Calu3 (cell line): ENCODE data around the gene PTPN18. TPM values are rescaled to one million over a fixed set of nuclear protein-coding genes. Genes with fewer than 3 reads are reported as not detected.

Experiments
- BruUV-seq: library from RNA; stranded (reverse); fragments of 400-500 nt; replicated peaks from 2 replicates; lab custom pipeline; 2021; lab: Mats Ljungman, UMichigan
- CTCF ChIA-PET: fragments of 300-600 bp; sonication (Branson Sonifier 250); formaldehyde crosslinking; loops from one replicate; lab custom pipeline; 2022; ENCODE audit warnings: antibody characterized with exemption; lab: Charles Lee
- DNase-seq: peaks from one replicate; pipeline ENCODE4 v3.0.0; 2022
- H3K27ac Mint-ChIP-seq: one replicate; pipeline ENCODE4 v1.8.0; 2022; ENCODE audit warnings: mixed read lengths; ENCODE audit not compliant: unreplicated experiment
- H3K27me3 Mint-ChIP-seq: one replicate; pipeline ENCODE4 v1.8.0; 2022; ENCODE audit warnings: mixed read lengths; ENCODE audit not compliant: unreplicated experiment
- H3K36me3 Mint-ChIP-seq: one replicate; pipeline ENCODE4 v1.8.0; 2022; ENCODE audit warnings: mild to moderate bottlenecking, moderate library complexity, mixed read lengths; ENCODE audit not compliant: insufficient read depth, unreplicated experiment
- H3K4me1 Mint-ChIP-seq: one replicate; pipeline ENCODE4 v1.8.0; 2022; ENCODE audit warnings: mild to moderate bottlenecking, low read depth, mixed read lengths; ENCODE audit not compliant: unreplicated experiment
- H3K4me3 Mint-ChIP-seq: one replicate; pipeline ENCODE4 v1.8.0; 2022; ENCODE audit warnings: mild to moderate bottlenecking, low read depth, moderate library complexity, mixed read lengths; ENCODE audit not compliant: unreplicated experiment
- H3K9me3 Mint-ChIP-seq: one replicate; pipeline ENCODE4 v1.8.0; 2022; ENCODE audit warnings: low read depth, mixed read lengths; ENCODE audit not compliant: unreplicated experiment
- intact Hi-C: fragments of 100-400 bp; cut with micrococcal nuclease; formaldehyde crosslinking; loops from one replicate; pipeline ENCODE4 v1.10.0; 2022; ENCODE audit not compliant: unreplicated experiment
- total RNA-seq: library from RNA; stranded (reverse); gene quantifications from 2 replicates; pipeline ENCODE4 v1.2.3, GENCODE V29; 2022
- TF ChIP-seq, protein P1 (sequence below): fragments of 200-600 bp; IDR thresholded peaks from one replicate; pipeline ENCODE4 v1.8.0; 2022; ENCODE audit warnings: antibody characterized with exemption; ENCODE audit not compliant: unreplicated experiment

Gene PTPN18
- total RNA-seq, 1 experiment from 2014 or later, result 66.0 TPM

DNA sequence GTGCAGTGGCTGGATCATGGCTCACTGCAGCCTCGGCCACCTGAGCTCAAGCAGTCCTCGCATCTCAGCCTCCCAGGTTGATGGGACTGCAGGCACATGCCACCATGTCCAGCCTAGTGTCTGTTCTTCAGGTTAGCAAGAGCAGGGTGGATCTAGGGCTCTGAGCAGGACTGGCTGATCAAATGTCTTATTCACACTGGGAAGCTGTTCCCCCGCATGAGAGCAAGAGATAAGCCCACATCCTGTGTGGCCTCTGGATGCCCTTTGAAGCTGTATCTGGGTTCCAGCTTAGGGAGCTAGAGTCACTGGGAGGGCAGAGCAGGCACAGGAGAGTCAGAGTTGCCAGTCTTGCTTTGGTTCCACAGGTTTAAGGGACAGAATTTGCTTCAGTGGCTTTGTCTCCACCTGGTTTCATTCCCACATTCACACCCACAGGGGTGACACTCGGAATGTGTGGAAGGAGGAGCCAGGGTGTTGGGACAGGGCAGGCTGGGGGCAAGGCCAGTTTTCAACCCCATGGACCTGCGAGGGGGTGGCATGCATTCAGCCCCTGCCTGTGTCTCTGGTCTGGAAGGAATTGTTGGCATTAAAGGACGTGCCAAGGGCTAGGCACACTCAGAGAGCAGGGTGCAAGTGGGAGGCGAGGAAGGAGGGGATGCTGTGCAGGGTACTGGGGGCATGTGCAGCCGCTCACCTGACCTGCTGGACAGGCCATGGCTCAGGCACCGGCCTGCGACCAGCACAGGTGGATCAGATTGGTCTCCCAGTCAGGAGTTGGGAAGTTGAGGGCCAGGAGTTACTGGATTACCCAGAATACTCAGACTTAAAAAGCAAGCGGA lies 24.5 kb downstream of the PTPN18 start:
- CTCF ChIA-PET, result no interaction called here
- Mint-ChIP-seq H3K36me3 (peaks cover 8% of the 10 kb centered on the region), H3K27ac (no peak overlapping the region), H3K4me3 (no peak overlapping the region), H3K4me1 (peaks cover 14% of the 10 kb centered on the region), H3K27me3 (no peaks in the 10 kb centered on the region), H3K9me3 (no peaks in the 10 kb centered on the region)
- no peak for DNase-seq
- intact Hi-C loops, result no loop called here
- TF ChIP-seq, protein P1, sequence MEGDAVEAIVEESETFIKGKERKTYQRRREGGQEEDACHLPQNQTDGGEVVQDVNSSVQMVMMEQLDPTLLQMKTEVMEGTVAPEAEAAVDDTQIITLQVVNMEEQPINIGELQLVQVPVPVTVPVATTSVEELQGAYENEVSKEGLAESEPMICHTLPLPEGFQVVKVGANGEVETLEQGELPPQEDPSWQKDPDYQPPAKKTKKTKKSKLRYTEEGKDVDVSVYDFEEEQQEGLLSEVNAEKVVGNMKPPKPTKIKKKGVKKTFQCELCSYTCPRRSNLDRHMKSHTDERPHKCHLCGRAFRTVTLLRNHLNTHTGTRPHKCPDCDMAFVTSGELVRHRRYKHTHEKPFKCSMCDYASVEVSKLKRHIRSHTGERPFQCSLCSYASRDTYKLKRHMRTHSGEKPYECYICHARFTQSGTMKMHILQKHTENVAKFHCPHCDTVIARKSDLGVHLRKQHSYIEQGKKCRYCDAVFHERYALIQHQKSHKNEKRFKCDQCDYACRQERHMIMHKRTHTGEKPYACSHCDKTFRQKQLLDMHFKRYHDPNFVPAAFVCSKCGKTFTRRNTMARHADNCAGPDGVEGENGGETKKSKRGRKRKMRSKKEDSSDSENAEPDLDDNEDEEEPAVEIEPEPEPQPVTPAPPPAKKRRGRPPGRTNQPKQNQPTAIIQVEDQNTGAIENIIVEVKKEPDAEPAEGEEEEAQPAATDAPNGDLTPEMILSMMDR, result no peak
- no TSS peak for BruUV-seq

DNA sequence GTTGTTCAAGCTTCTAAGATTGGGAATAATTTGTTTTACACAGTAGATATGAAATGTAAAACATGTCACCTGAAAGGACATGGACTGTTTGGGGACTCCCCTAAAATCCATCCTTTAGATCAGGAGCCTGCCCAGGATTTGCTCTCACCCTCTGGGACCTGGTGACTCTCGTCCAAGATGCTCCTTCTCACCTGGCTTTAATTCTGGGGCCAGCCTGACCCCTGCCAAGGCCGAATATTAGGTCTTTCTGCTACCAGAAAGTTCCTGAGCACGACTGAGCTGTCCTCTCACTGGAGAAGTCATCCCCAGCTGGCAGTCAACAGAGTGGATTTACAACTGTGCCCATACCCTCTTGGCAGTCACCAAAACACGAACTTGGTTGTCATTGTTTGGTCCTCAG lies 25.3 kb downstream of the PTPN18 start:
- Mint-ChIP-seq H3K36me3 (peaks cover 1% of the 10 kb centered on the region), H3K4me3 (no peak overlapping the region), H3K9me3 (no peaks in the 10 kb centered on the region), H3K4me1 (peaks cover 14% of the 10 kb centered on the region), H3K27ac (no peak overlapping the region), H3K27me3 (no peaks in the 10 kb centered on the region)
- TF ChIP-seq, protein P1, result no peak
- CTCF ChIA-PET, result no interaction called here
- no peak for DNase-seq
- intact Hi-C loops, result no loop called here
- BruUV-seq, result no TSS peak

DNA sequence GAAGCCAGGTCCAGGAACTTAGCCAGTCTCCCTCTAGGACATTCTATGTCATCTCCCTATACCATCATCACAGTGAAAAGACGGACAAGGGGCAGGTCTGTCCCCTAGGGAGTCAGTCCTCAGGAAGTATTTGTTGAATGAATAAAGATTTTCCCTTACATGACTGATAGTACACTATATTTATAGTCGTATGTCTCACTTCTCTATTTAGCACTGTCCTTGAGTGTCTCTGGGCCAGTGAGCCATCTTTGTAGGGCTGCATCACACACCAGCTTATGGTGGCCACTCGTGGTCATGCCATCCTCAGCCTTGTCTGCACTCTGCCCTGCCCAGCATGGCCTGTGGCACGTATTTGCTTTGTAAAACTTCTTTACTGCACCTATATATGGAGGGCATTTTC lies 25.8 kb downstream of the PTPN18 start:
- DNase-seq, result no peak
- BruUV-seq, result no TSS peak
- intact Hi-C loops, result no loop called here
- Mint-ChIP-seq H3K4me3 (no peak overlapping the region), H3K27me3 (no peaks in the 10 kb centered on the region), H3K4me1 (peaks cover 14% of the 10 kb centered on the region), H3K36me3 (no peaks in the 10 kb centered on the region), H3K9me3 (no peaks in the 10 kb centered on the region), H3K27ac (no peak overlapping the region)
- TF ChIP-seq, protein P1, result no peak
- CTCF ChIA-PET, result no interaction called here

DNA sequence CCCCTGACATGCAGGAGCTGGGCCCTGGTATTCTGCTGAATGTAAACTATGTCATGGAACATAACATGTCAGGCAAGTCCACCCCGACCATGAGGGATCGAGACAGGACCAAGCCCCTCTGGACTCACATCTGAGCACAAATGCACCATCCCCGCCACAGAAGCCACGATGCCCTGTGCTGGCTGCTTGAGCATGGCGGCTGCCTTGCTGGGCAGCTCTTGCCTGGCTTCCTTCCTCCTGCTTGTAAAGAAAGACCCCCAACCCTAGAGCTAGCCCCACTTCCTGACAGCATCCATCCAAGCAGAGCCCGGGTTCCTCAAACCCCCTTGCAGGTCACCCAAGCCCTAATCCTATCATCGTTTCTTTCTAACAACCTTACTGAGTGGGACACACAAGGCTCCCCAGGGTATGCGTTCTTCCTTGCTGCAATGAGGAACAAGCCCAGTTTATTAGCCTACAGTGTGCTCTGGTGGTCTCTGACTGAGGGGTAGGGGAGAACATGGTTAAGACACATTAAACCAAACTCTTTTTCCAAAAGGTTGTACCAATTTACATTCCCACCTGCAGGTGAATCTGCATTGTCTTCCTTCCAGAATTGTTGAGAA lies 26.6 kb downstream of the PTPN18 start:
- no TSS peak for BruUV-seq
- Mint-ChIP-seq H3K36me3 (no peaks in the 10 kb centered on the region), H3K4me1 (peaks cover 14% of the 10 kb centered on the region), H3K4me3 (no peak overlapping the region), H3K9me3 (no peaks in the 10 kb centered on the region), H3K27me3 (no peaks in the 10 kb centered on the region), H3K27ac (no peak overlapping the region)
- TF ChIP-seq, protein P1, result no peak
- no peak for DNase-seq
- CTCF ChIA-PET, result no interaction called here
- intact Hi-C loops, result no loop called here
